GM12873 (cell line): ENCODE results near the gene STXBP5.

Experiments
- TF ChIP-seq, protein P1 (sequence below): IDR thresholded peaks from 2 replicates; pipeline ENCODE4 v1.5.1; 2012; ENCODE audit warnings: low read depth, mild to moderate bottlenecking, moderate library complexity, low read length, control low read depth; ENCODE audit not compliant: insufficient read depth; ENCODE audit errors: missing control alignments

STXBP5 gene

GRCh38 chr6:147283460-147283859, 79.2 kb downstream of the STXBP5 start:
- TF ChIP-seq, protein P1, sequence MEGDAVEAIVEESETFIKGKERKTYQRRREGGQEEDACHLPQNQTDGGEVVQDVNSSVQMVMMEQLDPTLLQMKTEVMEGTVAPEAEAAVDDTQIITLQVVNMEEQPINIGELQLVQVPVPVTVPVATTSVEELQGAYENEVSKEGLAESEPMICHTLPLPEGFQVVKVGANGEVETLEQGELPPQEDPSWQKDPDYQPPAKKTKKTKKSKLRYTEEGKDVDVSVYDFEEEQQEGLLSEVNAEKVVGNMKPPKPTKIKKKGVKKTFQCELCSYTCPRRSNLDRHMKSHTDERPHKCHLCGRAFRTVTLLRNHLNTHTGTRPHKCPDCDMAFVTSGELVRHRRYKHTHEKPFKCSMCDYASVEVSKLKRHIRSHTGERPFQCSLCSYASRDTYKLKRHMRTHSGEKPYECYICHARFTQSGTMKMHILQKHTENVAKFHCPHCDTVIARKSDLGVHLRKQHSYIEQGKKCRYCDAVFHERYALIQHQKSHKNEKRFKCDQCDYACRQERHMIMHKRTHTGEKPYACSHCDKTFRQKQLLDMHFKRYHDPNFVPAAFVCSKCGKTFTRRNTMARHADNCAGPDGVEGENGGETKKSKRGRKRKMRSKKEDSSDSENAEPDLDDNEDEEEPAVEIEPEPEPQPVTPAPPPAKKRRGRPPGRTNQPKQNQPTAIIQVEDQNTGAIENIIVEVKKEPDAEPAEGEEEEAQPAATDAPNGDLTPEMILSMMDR, result no peak

GRCh38 chr6:147285087-147285855, 81.1 kb downstream of the STXBP5 start:
- TF ChIP-seq, protein P1, result peak; percentile 49

GRCh38 chr6:147287869-147288271, 83.7 kb downstream of the STXBP5 start:
- TF ChIP-seq, protein P1, result no peak

DNA sequence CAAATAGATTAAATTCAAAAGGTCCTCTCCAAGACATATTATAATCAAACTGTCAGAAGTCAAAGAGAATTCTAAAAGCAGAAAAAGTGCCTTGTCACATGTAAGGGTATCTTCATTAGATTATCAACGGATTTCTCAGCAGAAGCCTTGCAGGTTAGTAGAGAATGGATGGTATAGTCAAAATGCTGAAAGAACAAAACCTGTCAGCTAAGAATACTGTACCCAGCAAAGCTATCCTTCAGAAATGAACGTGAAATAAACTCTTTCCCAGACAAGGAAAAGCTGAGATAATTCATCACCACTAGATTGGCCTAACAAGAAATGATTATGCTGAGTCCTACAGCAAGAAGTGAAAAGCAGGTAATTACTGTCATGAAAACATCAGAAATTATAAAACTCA, 92.9 kb downstream of the STXBP5 start:
- TF ChIP-seq, protein P1, result no peak

DNA sequence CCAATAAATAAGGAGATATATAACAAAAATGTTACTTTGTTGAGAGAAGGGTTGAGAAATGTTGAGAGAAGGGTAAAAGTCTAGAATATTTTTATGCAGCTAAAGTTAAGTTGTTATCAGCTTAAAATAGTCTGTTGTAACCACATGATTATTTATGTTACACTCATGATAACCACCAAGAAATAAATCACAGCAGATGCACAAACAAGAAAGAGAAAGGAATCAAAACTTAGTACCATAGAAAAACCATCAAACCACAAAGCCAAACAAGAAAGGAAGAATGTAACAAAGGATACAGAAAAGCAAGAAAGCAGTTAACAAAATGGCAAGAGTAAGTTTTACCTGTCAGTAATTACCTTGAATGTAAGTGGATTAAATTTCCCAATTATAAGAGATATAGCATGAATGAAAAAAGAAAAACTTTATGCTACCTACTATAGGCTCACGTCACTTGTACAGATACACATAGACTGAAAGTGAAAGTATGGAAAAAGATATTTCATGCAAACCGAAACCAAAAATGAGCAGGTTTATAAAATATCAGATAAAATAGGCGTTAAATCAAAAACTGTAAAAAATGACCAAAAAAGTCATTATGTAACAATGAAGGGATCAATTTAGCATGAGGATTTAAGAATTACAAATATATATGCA, 93.6 kb downstream of the STXBP5 start:
- TF ChIP-seq, protein P1, result no peak

GRCh38 chr6:147298461-147298860, 94.2 kb downstream of the STXBP5 start:
- TF ChIP-seq, protein P1, result no peak

DNA sequence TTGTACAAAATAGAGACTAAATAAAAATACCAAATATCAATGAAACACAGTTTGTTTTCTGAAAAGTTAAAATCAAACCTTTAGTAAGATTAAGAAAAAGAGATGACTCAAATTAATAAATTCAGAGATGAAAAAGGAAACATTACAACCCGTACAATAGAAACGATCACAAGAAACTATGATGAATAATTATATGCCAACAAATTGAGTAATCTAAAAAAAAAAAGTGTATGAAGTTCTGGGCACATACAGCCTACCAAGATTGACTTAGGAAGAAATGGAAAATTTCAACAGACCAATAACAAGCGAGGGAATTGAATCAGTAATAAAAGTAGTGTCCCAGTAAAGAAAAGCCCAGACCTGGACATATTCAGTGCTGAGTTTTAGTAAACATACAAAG, 94.8 kb downstream of the STXBP5 start:
- TF ChIP-seq, protein P1, result no peak
